HEK293T (cell line): ENCODE measurements around the gene MAGI2.
A peak's percentile ranks its signal among the peaks of the same experiment; 100 is the strongest.

Experiments used
- ARNT ChIP-seq: fragments of 450-650 bp; IDR thresholded peaks from 2 replicates; pipeline ENCODE4 v1.6.1; 2017; ENCODE audit warnings: mild to moderate bottlenecking
- BHLHE40 ChIP-seq: fragments of 450-650 bp; IDR thresholded peaks from 2 replicates; pipeline ENCODE4 v1.6.1; 2016; ENCODE audit warnings: mild to moderate bottlenecking, moderate library complexity, borderline replicate concordance
- CTBP1 ChIP-seq: fragments of 450-650 bp; IDR thresholded peaks from 2 replicates; pipeline ENCODE4 v1.6.1; 2016; ENCODE audit warnings: borderline replicate concordance
- ELF4 ChIP-seq: fragments of 450-650 bp; IDR thresholded peaks from 2 replicates; pipeline ENCODE4 v1.6.1; 2017; ENCODE audit warnings: antibody characterized with exemption
- FOXA1 ChIP-seq: fragments of 450-650 bp; IDR thresholded peaks from 2 replicates; pipeline ENCODE4 v1.6.1; 2016; ENCODE audit warnings: mild to moderate bottlenecking
- FOXK2 ChIP-seq: fragments of 450-650 bp; IDR thresholded peaks from 2 replicates; pipeline ENCODE4 v1.6.1; 2016; ENCODE audit warnings: mild to moderate bottlenecking
- HDGF ChIP-seq: fragments of 450-650 bp; IDR thresholded peaks from 2 replicates; pipeline ENCODE4 v1.6.1; 2017; ENCODE audit warnings: antibody characterized with exemption, borderline replicate concordance
- L3MBTL2 ChIP-seq: fragments of 450-650 bp; conservative IDR thresholded peaks from 2 replicates; pipeline ENCODE4 v1.6.1; 2016; ENCODE audit warnings: mild to moderate bottlenecking
- NFRKB ChIP-seq: fragments of 450-650 bp; IDR thresholded peaks from 2 replicates; pipeline ENCODE4 v1.6.1; 2016; ENCODE audit warnings: mild to moderate bottlenecking, moderate library complexity
- SP1 ChIP-seq: fragments of 450-650 bp; IDR thresholded peaks from 2 replicates; pipeline ENCODE4 v1.6.1; 2017
- SUZ12 ChIP-seq: fragments of 450-650 bp; IDR thresholded peaks from 2 replicates; pipeline ENCODE4 v1.6.1; 2016; ENCODE audit warnings: mild to moderate bottlenecking
- TARDBP ChIP-seq: fragments of 450-650 bp; IDR thresholded peaks from 2 replicates; pipeline ENCODE4 v1.6.1; 2016
- ZNF384 ChIP-seq: fragments of 450-650 bp; IDR thresholded peaks from 2 replicates; pipeline ENCODE4 v1.6.1; 2016
- TF ChIP-seq, protein P1 (sequence below): fragments of 450-650 bp; IDR thresholded peaks from 2 replicates; pipeline ENCODE4 v1.6.1; 2016

DNA sequence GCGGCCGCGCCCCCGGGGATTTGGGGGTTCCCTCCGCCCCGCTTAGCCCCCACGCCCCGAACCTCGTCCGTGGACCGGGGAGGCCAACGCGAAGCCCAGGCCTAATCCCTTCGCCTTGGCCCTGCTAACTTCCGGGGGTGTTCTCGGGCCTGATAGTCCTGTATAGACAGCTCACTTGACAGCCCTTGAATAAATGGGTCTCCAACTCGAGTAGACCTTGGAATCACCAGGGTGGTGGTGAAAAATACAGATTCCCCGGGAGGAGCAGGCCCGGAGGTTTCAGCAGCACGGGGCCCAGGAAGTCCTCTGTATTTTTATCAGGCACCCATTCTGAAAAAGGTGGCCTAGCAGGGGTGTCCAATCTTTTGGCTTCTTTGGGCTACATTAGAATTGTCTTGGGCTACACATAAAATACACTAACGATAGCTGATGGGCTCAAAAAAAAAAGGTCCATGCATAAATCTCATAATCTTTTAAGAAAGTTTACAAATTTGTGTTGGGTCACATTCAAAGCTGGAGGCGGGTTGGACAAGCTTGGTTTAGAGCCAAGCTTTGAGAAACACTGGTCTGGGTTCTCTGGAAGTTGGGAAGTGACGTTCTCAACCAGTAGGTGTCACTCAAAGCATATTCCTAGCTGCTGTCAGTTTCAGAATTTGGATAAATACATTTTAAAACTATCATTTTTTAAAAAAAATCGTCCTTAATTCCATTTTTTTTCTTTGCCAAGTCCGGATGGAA lies 1433.2 kb downstream of the MAGI2 start:
- TF ChIP-seq TARDBP = no peak
- TF ChIP-seq, protein P1, sequence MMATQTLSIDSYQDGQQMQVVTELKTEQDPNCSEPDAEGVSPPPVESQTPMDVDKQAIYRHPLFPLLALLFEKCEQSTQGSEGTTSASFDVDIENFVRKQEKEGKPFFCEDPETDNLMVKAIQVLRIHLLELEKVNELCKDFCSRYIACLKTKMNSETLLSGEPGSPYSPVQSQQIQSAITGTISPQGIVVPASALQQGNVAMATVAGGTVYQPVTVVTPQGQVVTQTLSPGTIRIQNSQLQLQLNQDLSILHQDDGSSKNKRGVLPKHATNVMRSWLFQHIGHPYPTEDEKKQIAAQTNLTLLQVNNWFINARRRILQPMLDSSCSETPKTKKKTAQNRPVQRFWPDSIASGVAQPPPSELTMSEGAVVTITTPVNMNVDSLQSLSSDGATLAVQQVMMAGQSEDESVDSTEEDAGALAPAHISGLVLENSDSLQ = peak; percentile 90
- no peak for TF ChIP-seq SP1
- no peak for TF ChIP-seq ELF4
- TF ChIP-seq NFRKB = no peak
- no peak for TF ChIP-seq HDGF
- TF ChIP-seq ZNF384 = no peak
- TF ChIP-seq SUZ12 = no peak
- TF ChIP-seq FOXK2 = no peak
- TF ChIP-seq BHLHE40 = no peak
- no peak for TF ChIP-seq CTBP1
- no peak for TF ChIP-seq ARNT
- no peak for TF ChIP-seq L3MBTL2
- TF ChIP-seq FOXA1 = no peak
